H9 (cell line): ENCODE results near the gene PPP5C. TPM values are rescaled to one million over a fixed set of nuclear protein-coding genes. Genes with fewer than 3 reads are reported as not detected.

Experiments used
- DNase-seq: peaks from one replicate; pipeline ENCODE4 v3.0.0-alpha.2; 2017
- H2AFZ ChIP-seq: one replicate; pipeline ENCODE4 v1.6.1; 2013; ENCODE audit warnings: mild to moderate bottlenecking, low read length, control low read depth, moderate library complexity
- H2AK5ac ChIP-seq: 2 replicates; pipeline ENCODE4 v1.6.1; 2013; ENCODE audit warnings: low read length, control low read depth, mixed read lengths; ENCODE audit not compliant: insufficient read length
- H2BK120ac ChIP-seq: one replicate; pipeline ENCODE4 v1.6.1; 2013; ENCODE audit warnings: low read depth, mild to moderate bottlenecking, low read length, control low read depth, inconsistent platforms; ENCODE audit not compliant: poor library complexity, severe bottlenecking
- H2BK12ac ChIP-seq: 2 replicates; pipeline ENCODE4 v1.6.1; 2013; ENCODE audit warnings: low read length, control low read depth, mixed read lengths, low read depth; ENCODE audit not compliant: insufficient read length
- H2BK15ac ChIP-seq: 2 replicates; pipeline ENCODE4 v1.6.1; 2013; ENCODE audit warnings: low read depth, low read length, control low read depth
- H2BK20ac ChIP-seq: one replicate; pipeline ENCODE4 v1.6.1; 2013; ENCODE audit warnings: low read depth, mild to moderate bottlenecking, low read length, control low read depth, inconsistent platforms; ENCODE audit not compliant: poor library complexity, severe bottlenecking
- H2BK5ac ChIP-seq: 2 replicates; pipeline ENCODE4 v1.6.1; 2013; ENCODE audit warnings: low read length, control low read depth, mixed read lengths; ENCODE audit not compliant: insufficient read length
- H3K14ac ChIP-seq: 2 replicates; pipeline ENCODE4 v1.6.1; 2013; ENCODE audit warnings: low read length, control low read depth; ENCODE audit not compliant: insufficient read depth
- H3K18ac ChIP-seq: 2 replicates; pipeline ENCODE4 v1.6.1; 2013; ENCODE audit warnings: low read depth, mild to moderate bottlenecking, mixed read lengths, low read length, control low read depth; ENCODE audit not compliant: insufficient read length
- H3K23ac ChIP-seq: 2 replicates; pipeline ENCODE4 v1.6.1; 2013; ENCODE audit warnings: low read length, control low read depth, mixed read lengths, low read depth; ENCODE audit not compliant: insufficient read length
- H3K23me2 ChIP-seq: 2 replicates; pipeline ENCODE4 v1.6.1; 2013; ENCODE audit warnings: low read depth, mild to moderate bottlenecking, mixed read lengths, low read length, control low read depth; ENCODE audit not compliant: insufficient read length, poor library complexity, severe bottlenecking
- H3K27ac ChIP-seq: 2 replicates; pipeline ENCODE4 v1.5.1; 2013; ENCODE audit warnings: low read length, control low read depth, mixed read lengths, low read depth; ENCODE audit not compliant: insufficient read length
- H3K27me3 ChIP-seq: 2 replicates; pipeline ENCODE4 v1.6.1; 2013; ENCODE audit warnings: low read length, control low read depth, inconsistent platforms; ENCODE audit not compliant: insufficient read depth
- H3K4ac ChIP-seq: 2 replicates; pipeline ENCODE4 v1.6.1; 2013; ENCODE audit warnings: low read depth, mild to moderate bottlenecking, control low read depth, inconsistent platforms, low read length, moderate library complexity
- H3K4me1 ChIP-seq: 2 replicates; pipeline ENCODE4 v1.6.1; 2013; ENCODE audit warnings: low read length, control low read depth, inconsistent platforms; ENCODE audit not compliant: insufficient read depth
- H3K4me2 ChIP-seq: 2 replicates; pipeline ENCODE4 v1.6.1; 2013; ENCODE audit warnings: low read length, control low read depth, mixed read lengths; ENCODE audit not compliant: insufficient read length, insufficient read depth
- H3K56ac ChIP-seq: 2 replicates; pipeline ENCODE4 v1.6.1; 2013; ENCODE audit warnings: low read depth, mild to moderate bottlenecking, mixed read lengths, low read length, control low read depth; ENCODE audit not compliant: insufficient read length
- H3K79me1 ChIP-seq: 2 replicates; pipeline ENCODE4 v1.6.1; 2013; ENCODE audit warnings: low read depth, mild to moderate bottlenecking, moderate library complexity, low read length, control low read depth, inconsistent platforms; ENCODE audit not compliant: insufficient read depth, poor library complexity, severe bottlenecking
- H3K79me2 ChIP-seq: 2 replicates; pipeline ENCODE4 v1.6.1; 2013; ENCODE audit warnings: low read length, control low read depth, inconsistent platforms; ENCODE audit not compliant: insufficient read depth
- H3K9ac ChIP-seq: 2 replicates; pipeline ENCODE4 v1.6.1; 2013; ENCODE audit warnings: low read length, control low read depth, mixed read lengths; ENCODE audit not compliant: insufficient read length; ENCODE audit errors: extremely low read depth
- H3K9me3 ChIP-seq: one replicate; pipeline ENCODE4 v1.6.1; 2013; ENCODE audit warnings: low read depth, low read length, inconsistent platforms; ENCODE audit not compliant: control insufficient read depth
- H3T11ph ChIP-seq: one replicate; pipeline ENCODE4 v1.6.1; 2013; ENCODE audit warnings: mild to moderate bottlenecking, low read length, control low read depth, inconsistent platforms
- H4K20me1 ChIP-seq: one replicate; pipeline ENCODE4 v1.6.1; 2013; ENCODE audit not compliant: control insufficient read depth, insufficient read length, insufficient read depth
- H4K5ac ChIP-seq: 2 replicates; pipeline ENCODE4 v1.6.1; 2013; ENCODE audit warnings: low read depth, mild to moderate bottlenecking, mixed read lengths, low read length, control low read depth; ENCODE audit not compliant: insufficient read length
- H4K8ac ChIP-seq: replicated peaks from 2 replicates; pipeline ENCODE4 v1.6.1; 2013; ENCODE audit warnings: low read length, control low read depth, mixed read lengths, low read depth; ENCODE audit not compliant: insufficient read length
- H4K91ac ChIP-seq: 2 replicates; pipeline ENCODE4 v1.6.1; 2013; ENCODE audit warnings: low read depth, mild to moderate bottlenecking, moderate library complexity, mixed read lengths, low read length, control low read depth; ENCODE audit not compliant: insufficient read length
- H3K27ac Mint-ChIP-seq, 3 experiments: 2 replicates in 2 of 3; 3 replicates in 1 of 3; pipeline ENCODE4 v1.8.0; 2020 to 2021; ENCODE audit warnings: mixed read lengths in 3 of 3, mild to moderate bottlenecking in 1 of 3, moderate library complexity in 1 of 3
- H3K27me3 Mint-ChIP-seq: 2 replicates; pipeline ENCODE4 v1.8.0; 2021; ENCODE audit warnings: low read depth, mild to moderate bottlenecking, moderate library complexity, mixed read lengths
- H3K36me3 Mint-ChIP-seq, 3 experiments: 2 replicates in 2 of 3; 3 replicates in 1 of 3; pipeline ENCODE4 v1.8.0; 2020 to 2021; ENCODE audit warnings: low read depth in 3 of 3, mixed read lengths in 3 of 3; ENCODE audit not compliant: insufficient read depth in 1 of 3
- H3K4me1 Mint-ChIP-seq, 2 experiments: 2 replicates each; pipeline ENCODE4 v1.8.0; 2020; ENCODE audit warnings: mixed read lengths in 2 of 2
- H3K4me3 Mint-ChIP-seq, 2 experiments: 2 replicates in 1 of 2; 3 replicates in 1 of 2; pipeline ENCODE4 v1.8.0; 2020 to 2021; ENCODE audit warnings: mild to moderate bottlenecking in 2 of 2, mixed read lengths in 2 of 2, moderate library complexity in 1 of 2
- H3K9me3 Mint-ChIP-seq, 2 experiments: 2 replicates in 1 of 2; 3 replicates in 1 of 2; pipeline ENCODE4 v1.8.0; 2020; ENCODE audit warnings: mild to moderate bottlenecking in 2 of 2, mixed read lengths in 2 of 2, moderate library complexity in 1 of 2
- WGBS: extraction: QIAGEN DNeasy Blood & Tissue Kit; methylation state at CpG from one replicate; pipeline ENCODE4 v1.1.7; 2013; ENCODE audit warnings: missing lambda C conversion rate, low lambda C conversion rate, mixed read lengths; ENCODE audit not compliant: insufficient read length; ENCODE audit errors: extremely low coverage; 5-methylcytosine and 5-hydroxymethylcytosine counted together
- total RNA-seq: library from RNA; stranded (reverse); gene quantifications from 2 replicates; pipeline ENCODE4 v1.2.1, GENCODE V29; 2021
- TF ChIP-seq, protein P1 (sequence below): fragments of 200-600 bp; sonication (generic); conservative IDR thresholded peaks from 3 replicates; pipeline ENCODE4 v1.8.0; 2021; ENCODE audit warnings: antibody characterized with exemption, mild to moderate bottlenecking

Gene PPP5C
- total RNA-seq, 1 experiment from 2014 or later: 108 TPM

DNA sequence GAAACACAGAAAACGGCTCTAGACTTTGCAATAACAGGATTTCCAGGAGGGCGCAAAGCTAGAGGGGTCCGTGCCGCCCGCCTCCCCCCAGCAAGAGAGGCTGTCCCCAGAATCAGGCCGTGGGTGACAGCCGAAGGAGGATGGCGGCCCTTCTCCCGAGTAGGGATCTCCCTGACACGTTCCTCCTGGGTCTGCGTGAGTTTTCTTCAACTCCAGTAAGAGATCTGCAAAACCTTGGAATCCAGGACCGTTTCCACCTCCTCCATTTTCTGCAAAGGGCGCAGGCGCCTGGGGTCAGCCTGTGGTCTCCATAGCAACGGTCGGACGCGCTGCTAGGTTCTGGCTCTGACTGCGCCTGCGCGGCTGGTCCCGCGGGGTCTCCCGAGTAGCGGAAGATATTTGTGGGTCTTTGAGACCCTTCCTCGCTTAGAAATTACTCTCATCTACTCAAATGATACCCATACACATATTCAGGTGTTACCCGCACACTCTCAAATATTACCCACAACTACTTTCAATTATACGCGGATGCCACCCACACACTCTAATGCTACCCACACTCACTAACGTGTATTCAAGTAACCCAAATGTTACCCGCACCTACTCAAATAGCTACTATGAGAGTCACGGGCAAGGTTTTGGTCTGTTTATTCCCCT is 79.7 kb downstream of the PPP5C start:
- H3K27me3 Mint-ChIP-seq: peaks cover 42% of the 10 kb centered on the region
- H2AK5ac ChIP-seq: no peak overlapping the region
- no peak overlapping the region for H2BK12ac ChIP-seq
- H3K9me3 Mint-ChIP-seq: no peaks in the 10 kb centered on the region; a peak in 1 of 5 replicates
- no peak overlapping the region for H3T11ph ChIP-seq
- peaks cover 14% of the 10 kb centered on the region for H3K23me2 ChIP-seq
- H3K23ac ChIP-seq: no peak overlapping the region
- no peak overlapping the region for H3K4ac ChIP-seq
- H3K27ac Mint-ChIP-seq: no peak overlapping the region; a peak in 1 of 7 replicates
- H3K27ac ChIP-seq: no peak overlapping the region
- H2AFZ ChIP-seq: no peak overlapping the region
- H4K5ac ChIP-seq: no peak overlapping the region
- H3K56ac ChIP-seq: no peak overlapping the region
- H2BK120ac ChIP-seq: no peak overlapping the region
- H3K4me1 ChIP-seq: no peaks in the 10 kb centered on the region
- H3K4me3 Mint-ChIP-seq: peak overlapping the region; percentile 71 to 82
- H3K27me3 ChIP-seq: no peaks in the 10 kb centered on the region; the same call in none of the 2 replicates
- H3K79me1 ChIP-seq: no peaks in the 10 kb centered on the region
- no peak overlapping the region for H3K18ac ChIP-seq
- H2BK5ac ChIP-seq: no peak overlapping the region
- peaks cover 26 to 35% of the 10 kb centered on the region in 2 experiments for H3K4me1 Mint-ChIP-seq
- no peaks in the 10 kb centered on the region for H3K36me3 Mint-ChIP-seq
- H4K91ac ChIP-seq: no peak overlapping the region
- H3K9ac ChIP-seq: no peak overlapping the region
- H2BK20ac ChIP-seq: no peak overlapping the region
- no peak overlapping the region for H4K8ac ChIP-seq
- peak overlapping the region; percentile 26 for H3K4me2 ChIP-seq
- peak; percentile 85 for DNase-seq
- H3K14ac ChIP-seq: no peak overlapping the region
- TF ChIP-seq, protein P1, sequence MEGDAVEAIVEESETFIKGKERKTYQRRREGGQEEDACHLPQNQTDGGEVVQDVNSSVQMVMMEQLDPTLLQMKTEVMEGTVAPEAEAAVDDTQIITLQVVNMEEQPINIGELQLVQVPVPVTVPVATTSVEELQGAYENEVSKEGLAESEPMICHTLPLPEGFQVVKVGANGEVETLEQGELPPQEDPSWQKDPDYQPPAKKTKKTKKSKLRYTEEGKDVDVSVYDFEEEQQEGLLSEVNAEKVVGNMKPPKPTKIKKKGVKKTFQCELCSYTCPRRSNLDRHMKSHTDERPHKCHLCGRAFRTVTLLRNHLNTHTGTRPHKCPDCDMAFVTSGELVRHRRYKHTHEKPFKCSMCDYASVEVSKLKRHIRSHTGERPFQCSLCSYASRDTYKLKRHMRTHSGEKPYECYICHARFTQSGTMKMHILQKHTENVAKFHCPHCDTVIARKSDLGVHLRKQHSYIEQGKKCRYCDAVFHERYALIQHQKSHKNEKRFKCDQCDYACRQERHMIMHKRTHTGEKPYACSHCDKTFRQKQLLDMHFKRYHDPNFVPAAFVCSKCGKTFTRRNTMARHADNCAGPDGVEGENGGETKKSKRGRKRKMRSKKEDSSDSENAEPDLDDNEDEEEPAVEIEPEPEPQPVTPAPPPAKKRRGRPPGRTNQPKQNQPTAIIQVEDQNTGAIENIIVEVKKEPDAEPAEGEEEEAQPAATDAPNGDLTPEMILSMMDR: no peak
- H2BK15ac ChIP-seq: no peak overlapping the region
- no peaks in the 10 kb centered on the region for H4K20me1 ChIP-seq
- WGBS: 100% methylated on average over 3 of the region's 32 CpGs
- H3K79me2 ChIP-seq: no peaks in the 10 kb centered on the region
- no peaks in the 10 kb centered on the region for H3K9me3 ChIP-seq
